ENCODE data around the gene DPP4. TPM values are rescaled to one million over a fixed set of nuclear protein-coding genes. Genes with fewer than 3 reads are reported as not detected.

The DPP4 gene
- total and polyA plus RNA-seq, 7 experiments from 2014 or later: 35.7 to 188 (median 48.9) TPM

GRCh38 chr2:161971551-161971950, 102.5 kb downstream of the DPP4 start:
- ATAC-seq: no peak

GRCh38 chr2:161969159-161969558, 104.9 kb downstream of the DPP4 start:
- DNase-seq (no peak), ATAC-seq (no peak)
- no peak overlapping the region for H3K27ac ChIP-seq (ENCODE audit: low read depth, low read length)
- no peaks in the 10 kb centered on the region for H3K36me3 ChIP-seq (ENCODE audit: control insufficient read depth in 2 of 3, insufficient read depth in 3 of 3, low read length in 3 of 3)
- H3K9me3 ChIP-seq (ENCODE audit: control insufficient read depth in 2 of 3, low read length in 3 of 3): no peaks in the 10 kb centered on the region
- no peak overlapping the region for H3K4me3 Mint-ChIP-seq
- no peaks in the 10 kb centered on the region for H3K27me3 ChIP-seq (ENCODE audit: control insufficient read depth in 2 of 2, insufficient read depth in 2 of 2, low read length in 2 of 2)
- H3K27ac Mint-ChIP-seq: no peak overlapping the region
- peaks cover 0 to 15% (median 0%) of the 10 kb centered on the region in 11 donors for H3K9me3 Mint-ChIP-seq
- intact Hi-C loops (cut with micrococcal nuclease): no loop called here
- H3K36me3 Mint-ChIP-seq: peaks cover 0 to 42% (median 0%) of the 10 kb centered on the region in 5 donors
- CTCF ChIA-PET: no interaction called here
- H3K4me1 ChIP-seq (ENCODE audit: control insufficient read depth in 2 of 2, insufficient read depth in 2 of 2, low read length in 2 of 2): no peaks in the 10 kb centered on the region
- no peak overlapping the region for H3K4me3 ChIP-seq (ENCODE audit: low read length)
- no peaks in the 10 kb centered on the region for H3K27me3 Mint-ChIP-seq
- POLR2A ChIA-PET: interaction anchor here (0.6 to 1.2 kb wide), 2 partner anchors 27 to 75 kb away, joined by 3 to 4 read pairs; no protein-coding TSS in a partner anchor
- peaks cover 0 to 43% (median 3%) of the 10 kb centered on the region in 7 donors for H3K4me1 Mint-ChIP-seq

More at GRCh38 chr2:161971551-161971950, 102.5 kb downstream of the DPP4 start:
- H3K4me3 Mint-ChIP-seq: no peak overlapping the region
- no peak overlapping the region for H3K27ac Mint-ChIP-seq
- intact Hi-C loops (cut with micrococcal nuclease): no loop called here
- H3K4me1 Mint-ChIP-seq: peaks cover 0 to 50% (median 8%) of the 10 kb centered on the region in 7 donors
- no peak for DNase-seq
- ChIA-PET CTCF (interaction anchor here (0.7 kb wide), 1 partner anchor 749 kb away, joined by 3 read pairs; no protein-coding TSS in a partner anchor), POLR2A (interaction anchor here (0.8 to 1.1 kb wide), 2 partner anchors 12 to 17 kb away, joined by 3 read pairs; no protein-coding TSS in a partner anchor)
- no peak overlapping the region for H3K4me3 ChIP-seq (ENCODE audit: low read length)
- H3K9me3 ChIP-seq (ENCODE audit: control insufficient read depth in 2 of 3, low read length in 3 of 3): no peaks in the 10 kb centered on the region
- H3K4me1 ChIP-seq (ENCODE audit: control insufficient read depth in 2 of 2, insufficient read depth in 2 of 2, low read length in 2 of 2): no peaks in the 10 kb centered on the region
- H3K27ac ChIP-seq (ENCODE audit: low read depth, low read length): no peak overlapping the region
- H3K27me3 ChIP-seq (ENCODE audit: control insufficient read depth in 2 of 2, insufficient read depth in 2 of 2, low read length in 2 of 2): no peaks in the 10 kb centered on the region
- peaks cover 0 to 21% (median 0%) of the 10 kb centered on the region in 11 donors for H3K9me3 Mint-ChIP-seq
- no peaks in the 10 kb centered on the region for H3K36me3 ChIP-seq (ENCODE audit: control insufficient read depth in 2 of 3, insufficient read depth in 3 of 3, low read length in 3 of 3)
- no peaks in the 10 kb centered on the region for H3K27me3 Mint-ChIP-seq
- peaks cover 0 to 50% (median 0%) of the 10 kb centered on the region in 5 donors for H3K36me3 Mint-ChIP-seq

- Histone ChIP-seq H3K4me1 (ENCODE audit: control insufficient read depth in 2 of 2, insufficient read depth in 2 of 2, low read length in 2 of 2) (no peaks in the 10 kb centered on the region), H3K27me3 (ENCODE audit: control insufficient read depth in 2 of 2, insufficient read depth in 2 of 2, low read length in 2 of 2) (no peaks in the 10 kb centered on the region), H3K27ac (ENCODE audit: low read depth, low read length) (no peak overlapping the region), H3K4me3 (ENCODE audit: low read length) (no peak overlapping the region), H3K9me3 (ENCODE audit: control insufficient read depth in 2 of 3, low read length in 3 of 3) (no peaks in the 10 kb centered on the region), H3K36me3 (ENCODE audit: control insufficient read depth in 2 of 3, insufficient read depth in 3 of 3, low read length in 3 of 3) (no peaks in the 10 kb centered on the region)
- POLR2A ChIA-PET: no interaction called here
- no peak for DNase-seq
- ATAC-seq: no peak
- Mint-ChIP-seq H3K4me1 (peaks cover 0 to 36% (median 0%) of the 10 kb centered on the region in 7 donors), H3K27me3 (no peaks in the 10 kb centered on the region), H3K36me3 (peaks cover 0 to 46% (median 0%) of the 10 kb centered on the region in 5 donors), H3K9me3 (peaks cover 0 to 16% (median 0%) of the 10 kb centered on the region in 11 donors), H3K4me3 (no peak overlapping the region), H3K27ac (no peak overlapping the region)
- CTCF ChIA-PET: no interaction called here
- intact Hi-C loops (cut with micrococcal nuclease): loop anchor here in 1 of 2 donors (1.0 kb wide), 1 partner anchor 10 kb away; no protein-coding TSS in a partner anchor
Observed at GRCh38 chr2:161965994-161966393, 108.0 kb downstream of the DPP4 start.

DNA sequence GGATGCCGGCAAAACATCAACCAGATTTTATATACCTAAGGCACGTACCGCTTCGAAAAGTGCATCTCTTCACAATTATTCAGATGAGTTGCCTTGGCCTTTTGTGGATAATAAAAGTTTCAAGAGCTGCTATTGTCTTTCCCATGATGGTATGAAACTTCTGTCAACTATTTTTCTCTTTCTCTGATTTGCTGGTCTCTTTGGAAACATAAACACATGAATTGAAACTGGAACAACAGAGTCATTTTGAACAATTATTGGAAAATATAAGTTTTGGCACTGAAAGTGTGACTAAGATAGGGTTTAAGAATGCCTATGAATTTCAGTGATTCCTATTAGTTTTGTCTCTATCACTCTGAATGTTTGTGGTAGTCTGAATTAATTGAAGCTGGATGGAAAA, 109.9 kb downstream of the DPP4 start:
- Histone ChIP-seq H3K27ac (ENCODE audit: low read depth, low read length) (no peak overlapping the region), H3K4me1 (ENCODE audit: control insufficient read depth in 2 of 2, insufficient read depth in 2 of 2, low read length in 2 of 2) (no peaks in the 10 kb centered on the region), H3K36me3 (ENCODE audit: control insufficient read depth in 2 of 3, insufficient read depth in 3 of 3, low read length in 3 of 3) (no peaks in the 10 kb centered on the region), H3K27me3 (ENCODE audit: control insufficient read depth in 2 of 2, insufficient read depth in 2 of 2, low read length in 2 of 2) (no peaks in the 10 kb centered on the region), H3K9me3 (ENCODE audit: control insufficient read depth in 2 of 3, low read length in 3 of 3) (no peaks in the 10 kb centered on the region), H3K4me3 (ENCODE audit: low read length) (no peak overlapping the region)
- Mint-ChIP-seq H3K4me3 (peak overlapping the region in 1 of 10 donors; percentile 0), H3K9me3 (peaks cover 0 to 12% (median 0%) of the 10 kb centered on the region in 11 donors), H3K36me3 (peaks cover 0 to 44% (median 0%) of the 10 kb centered on the region in 5 donors), H3K27ac (peak overlapping the region in 1 of 9 donors; percentile 24), H3K27me3 (no peaks in the 10 kb centered on the region), H3K4me1 (peaks cover 0 to 42% (median 0%) of the 10 kb centered on the region in 7 donors)
- no peak for ATAC-seq
- intact Hi-C loops (cut with micrococcal nuclease): no loop called here
- ChIA-PET POLR2A (interaction anchor here (0.6 kb wide), 1 partner anchor 15 kb away, joined by 3 read pairs; no protein-coding TSS in a partner anchor), CTCF (interaction anchor here (1.2 kb wide), 1 partner anchor 19 kb away, joined by 4 read pairs; no protein-coding TSS in a partner anchor)
- no peak for DNase-seq

GRCh38 chr2:161962160-161962559, 111.9 kb downstream of the DPP4 start:
- ATAC-seq: no peak
- Mint-ChIP-seq H3K9me3 (peaks cover 0 to 15% (median 0%) of the 10 kb centered on the region in 11 donors), H3K4me3 (no peak overlapping the region), H3K4me1 (peaks cover under 1 to 44% (median 1%) of the 10 kb centered on the region in 7 donors), H3K27me3 (no peaks in the 10 kb centered on the region), H3K36me3 (peaks cover 0 to 40% (median 0%) of the 10 kb centered on the region in 5 donors), H3K27ac (no peak overlapping the region)
- Histone ChIP-seq H3K27me3 (ENCODE audit: control insufficient read depth in 2 of 2, insufficient read depth in 2 of 2, low read length in 2 of 2) (no peaks in the 10 kb centered on the region), H3K4me1 (ENCODE audit: control insufficient read depth in 2 of 2, insufficient read depth in 2 of 2, low read length in 2 of 2) (peaks cover 0 to 5% of the 10 kb centered on the region in 2 donors), H3K4me3 (ENCODE audit: low read length) (no peak overlapping the region), H3K9me3 (ENCODE audit: control insufficient read depth in 2 of 3, low read length in 3 of 3) (no peaks in the 10 kb centered on the region), H3K27ac (ENCODE audit: low read depth, low read length) (no peak overlapping the region), H3K36me3 (ENCODE audit: control insufficient read depth in 2 of 3, insufficient read depth in 3 of 3, low read length in 3 of 3) (no peaks in the 10 kb centered on the region)
- no peak for DNase-seq
- intact Hi-C loops (cut with micrococcal nuclease): no loop called here
- ChIA-PET POLR2A (no interaction called here), CTCF (no interaction called here)

DNA sequence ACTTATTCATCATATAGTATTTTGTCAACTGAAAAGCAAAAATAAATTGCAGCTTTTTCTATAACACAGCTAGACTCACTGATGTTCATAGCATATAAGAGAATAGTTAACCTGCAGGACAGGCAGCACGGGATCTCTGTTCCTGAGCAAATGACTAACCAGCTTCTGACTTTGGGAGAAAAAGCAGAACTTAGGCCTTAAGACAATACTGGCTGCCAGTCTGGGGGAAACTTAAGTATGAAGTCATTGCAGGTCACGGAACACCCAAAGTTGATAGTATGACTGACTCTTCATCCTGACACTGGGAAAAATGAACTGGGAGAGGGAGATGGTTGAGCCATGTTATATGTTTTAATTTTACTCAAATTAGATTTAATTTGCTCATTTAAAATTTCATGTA, 113.0 kb downstream of the DPP4 start:
- intact Hi-C loops (cut with micrococcal nuclease): no loop called here
- DNase-seq (no peak), ATAC-seq (peak; percentile 38)
- H3K27ac Mint-ChIP-seq: no peak overlapping the region
- no peaks in the 10 kb centered on the region for H3K9me3 ChIP-seq (ENCODE audit: control insufficient read depth in 2 of 3, low read length in 3 of 3)
- peaks cover 10 to 16% of the 10 kb centered on the region in 2 donors for H3K4me1 ChIP-seq (ENCODE audit: control insufficient read depth in 2 of 2, insufficient read depth in 2 of 2, low read length in 2 of 2)
- CTCF ChIA-PET: no interaction called here
- POLR2A ChIA-PET: no interaction called here
- H3K36me3 ChIP-seq (ENCODE audit: control insufficient read depth in 2 of 3, insufficient read depth in 3 of 3, low read length in 3 of 3): no peaks in the 10 kb centered on the region
- peaks cover 0 to 15% (median 0%) of the 10 kb centered on the region in 11 donors for H3K9me3 Mint-ChIP-seq
- no peaks in the 10 kb centered on the region for H3K27me3 ChIP-seq (ENCODE audit: control insufficient read depth in 2 of 2, insufficient read depth in 2 of 2, low read length in 2 of 2)
- no peak overlapping the region for H3K4me3 ChIP-seq (ENCODE audit: low read length)
- peaks cover 0 to 39% (median 0%) of the 10 kb centered on the region in 5 donors for H3K36me3 Mint-ChIP-seq
- peaks cover 8 to 51% (median 12%) of the 10 kb centered on the region in 7 donors for H3K4me1 Mint-ChIP-seq
- H3K27ac ChIP-seq (ENCODE audit: low read depth, low read length): no peak overlapping the region
- no peaks in the 10 kb centered on the region for H3K27me3 Mint-ChIP-seq
- H3K4me3 Mint-ChIP-seq: no peak overlapping the region

Measured in naive thymus-derived CD4-positive, alpha-beta T cell (primary cell).